Measurements from ENCODE around the gene FAM229B.
A peak's percentile ranks its signal among the peaks of the same experiment; 100 is the strongest.
"Not testable (repeated sequence)": the region's sequence is repeated elsewhere in the genome, so short reads cannot be mapped to it uniquely, and the experiment has no call there.

FAM229B gene

GRCh38 chr6:112087136-112087911, at the start of gene FAM229B, which contains the start of gene TUBE1:
TSS of gene FAM229B (plus strand) at chr6:112087591. CDS start at chr6:112099284, 11,693 bp downstream.
TSS of gene TUBE1 (minus strand) at chr6:112087482. CDS start at chr6:112087434, 48 bp downstream.
- DNase-seq = peak; percentile 93 to 96

GRCh38 chr6:112037783-112038216, 49.6 kb upstream of the FAM229B start:
- DNase-seq = peak in 1 of 2 donors; percentile 21

GRCh38 chr6:112038268-112038667, 49.1 kb upstream of the FAM229B start:
- DNase-seq = no peak

GRCh38 chr6:112038756-112039430, 48.5 kb upstream of the FAM229B start:
- DNase-seq = no peak

- DNase-seq = no peak
These were observed 48.0 kb upstream of the FAM229B start for GRCh38 chr6:112039431-112039770.

- DNase-seq = no peak
These were observed 46.4 kb upstream of the FAM229B start for GRCh38 chr6:112040956-112041355.

- DNase-seq = no peak
These were observed 45.9 kb upstream of the FAM229B start for GRCh38 chr6:112041535-112041934.

- DNase-seq = peak; percentile 93
These were observed 44.1 kb upstream of the FAM229B start for GRCh38 chr6:112043032-112044007.

GRCh38 chr6:112044196-112044595, 43.2 kb upstream of the FAM229B start:
- no peak for DNase-seq

- no peak for DNase-seq
These were observed 42.5 kb upstream of the FAM229B start for GRCh38 chr6:112044856-112045255.

GRCh38 chr6:112047523-112047922, 39.9 kb upstream of the FAM229B start:
- DNase-seq = not testable (repeated sequence)

- DNase-seq = no peak
These were observed 38.2 kb upstream of the FAM229B start for GRCh38 chr6:112049026-112049799.

GRCh38 chr6:112049996-112050395, 37.4 kb upstream of the FAM229B start:
- no peak for DNase-seq

- DNase-seq = no peak
These were observed 37.0 kb upstream of the FAM229B start for GRCh38 chr6:112050429-112050828.

- DNase-seq = not testable (repeated sequence)
These were observed 36.1 kb upstream of the FAM229B start for GRCh38 chr6:112051251-112051740.

- DNase-seq = no peak
These were observed 33.4 kb upstream of the FAM229B start, which contains the start of gene CCN6 for GRCh38 chr6:112054001-112054400. TSS of gene CCN6 (plus strand) at chr6:112054104. CDS start at chr6:112054358, 254 bp downstream.

GRCh38 chr6:112054555-112055190, 32.7 kb upstream of the FAM229B start:
- no peak for DNase-seq

GRCh38 chr6:112058243-112059032, 29.0 kb upstream of the FAM229B start:
- DNase-seq = no peak

- no peak for DNase-seq
These were observed 25.8 kb upstream of the FAM229B start for GRCh38 chr6:112061605-112062004.

- DNase-seq = no peak
These were observed 24.4 kb upstream of the FAM229B start for GRCh38 chr6:112062966-112063365.
